ENCODE measurements around the gene APLNR.

APLNR gene

GRCh38 chr11:57231539-57232253, 5.4 kb downstream of the APLNR start (continued):
- TF ChIP-seq CREB5 (CRISPR knock-in tag; IDR thresholded peaks at IDR 0.05; ENCODE audit: low read depth) (no peak), OSR1 (CRISPR knock-in tag; IDR thresholded peaks at IDR 0.05) (no peak)

GRCh38 chr11:57230791-57231538, 6.1 kb downstream of the APLNR start:
- TF ChIP-seq BACH2 (CRISPR knock-in tag; IDR thresholded peaks at IDR 0.05; ENCODE audit: borderline replicate concordance) (no peak), OSR1 (CRISPR knock-in tag; IDR thresholded peaks at IDR 0.05) (no peak), ZNF565 (CRISPR knock-in tag; conservative IDR thresholded peaks at IDR 0.05; ENCODE audit: low read depth) (no peak), GLIS3 (CRISPR knock-in tag; IDR thresholded peaks at IDR 0.05) (no peak), ISL1 (CRISPR knock-in tag; IDR thresholded peaks at IDR 0.05) (no peak), PATZ1 (CRISPR knock-in tag; IDR thresholded peaks at IDR 0.05; ENCODE audit: borderline replicate concordance) (no peak), ZFP30 (CRISPR knock-in tag; IDR thresholded peaks at IDR 0.05) (no peak), ESRRG (CRISPR knock-in tag; IDR thresholded peaks at IDR 0.05) (no peak), CSRNP3 (CRISPR knock-in tag; IDR thresholded peaks at IDR 0.05) (no peak), RARB (CRISPR knock-in tag; IDR thresholded peaks at IDR 0.05) (no peak), POU6F1 (CRISPR knock-in tag; IDR thresholded peaks at IDR 0.05; ENCODE audit: borderline replicate concordance, low read depth) (no peak), ARNTL (CRISPR knock-in tag; IDR thresholded peaks at IDR 0.05; ENCODE audit: borderline replicate concordance, low read depth) (no peak), SNAI2 (CRISPR knock-in tag; IDR thresholded peaks at IDR 0.05) (no peak), ZNF8 (CRISPR knock-in tag; IDR thresholded peaks at IDR 0.05) (no peak), PPARA (CRISPR knock-in tag; IDR thresholded peaks at IDR 0.05; ENCODE audit: borderline replicate concordance) (no peak), TCF4 (CRISPR knock-in tag; IDR thresholded peaks at IDR 0.05; ENCODE audit: borderline replicate concordance) (no peak)
- no peak for ATAC-seq

- no peak for ATAC-seq
- TF ChIP-seq ZNF565 (CRISPR knock-in tag; conservative IDR thresholded peaks at IDR 0.05; ENCODE audit: low read depth) (no peak), TCF4 (CRISPR knock-in tag; IDR thresholded peaks at IDR 0.05; ENCODE audit: borderline replicate concordance) (no peak), ARNTL (CRISPR knock-in tag; IDR thresholded peaks at IDR 0.05; ENCODE audit: borderline replicate concordance, low read depth) (no peak), RARB (CRISPR knock-in tag; IDR thresholded peaks at IDR 0.05) (no peak), ESRRG (CRISPR knock-in tag; IDR thresholded peaks at IDR 0.05) (no peak), ZFP3 (CRISPR knock-in tag; IDR thresholded peaks at IDR 0.05) (no peak), CSDC2 (CRISPR knock-in tag; IDR thresholded peaks at IDR 0.05) (no peak), ISL1 (CRISPR knock-in tag; IDR thresholded peaks at IDR 0.05) (no peak), ZFP30 (CRISPR knock-in tag; IDR thresholded peaks at IDR 0.05) (no peak), TOX (CRISPR knock-in tag; IDR thresholded peaks at IDR 0.05; ENCODE audit: borderline replicate concordance) (no peak), PPARA (CRISPR knock-in tag; IDR thresholded peaks at IDR 0.05; ENCODE audit: borderline replicate concordance) (no peak), TSHZ2 (CRISPR knock-in tag; IDR thresholded peaks at IDR 0.05) (no peak), ZNF70 (CRISPR knock-in tag; IDR thresholded peaks at IDR 0.05) (no peak), ZNF8 (CRISPR knock-in tag; IDR thresholded peaks at IDR 0.05) (no peak)
These were observed 6.7 kb downstream of the APLNR start for GRCh38 chr11:57230316-57230715.

Data from SK-N-SH treated with all-trans-retinoic acid at 6 μM for 48 hours (cell line).